ENCODE measurements around the gene POTEH.
"Not testable (repeated sequence)": the region's sequence is repeated elsewhere in the genome, so short reads cannot be mapped to it uniquely, and the experiment has no call there.

The POTEH gene

GRCh38 chr22:15738157-15738908 lies 48.5 kb downstream of the POTEH start:
- DNase-seq: not testable (repeated sequence)

GRCh38 chr22:15738909-15739391 lies 49.1 kb downstream of the POTEH start:
- not testable (repeated sequence) for DNase-seq

- DNase-seq: not testable (repeated sequence)
These were observed 58.0 kb downstream of the POTEH start for GRCh38 chr22:15747636-15748323.

- not testable (repeated sequence) for DNase-seq
These were observed 59.5 kb downstream of the POTEH start for GRCh38 chr22:15749181-15749970.

GRCh38 chr22:15759443-15760097 lies 69.7 kb downstream of the POTEH start:
- not testable (repeated sequence) for DNase-seq

- DNase-seq: not testable (repeated sequence)
These were observed 70.7 kb downstream of the POTEH start for GRCh38 chr22:15760388-15761150.

- not testable (repeated sequence) for DNase-seq
These were observed 71.4 kb downstream of the POTEH start for GRCh38 chr22:15761151-15761777.

- not testable (repeated sequence) for DNase-seq
These were observed 73.7 kb downstream of the POTEH start for GRCh38 chr22:15763559-15763958.

Data from activated CD4-positive, alpha-beta T cell treated with anti-CD3 and anti-CD28 coated beads, Interleukin-2, amount 50 U/mL, for 1 hour (primary cell).